Neural cell (in vitro differentiated cells): ENCODE measurements around the gene IRF3. TPM values are rescaled to one million over a fixed set of nuclear protein-coding genes. Genes with fewer than 3 reads are reported as not detected.

Experiments used
- H2AFZ ChIP-seq: fragments of 200-600, 300-800 bp; sonication (generic), shearing (Covaris generic); 2 replicates; pipeline ENCODE4 v1.6.0; 2014; ENCODE audit warnings: low read depth, mild to moderate bottlenecking, antibody characterized with exemption, low read length, moderate library complexity
- H3F3A ChIP-seq: fragments of 200-600 bp; shearing (Covaris generic); 2 replicates; pipeline ENCODE4 v1.6.1; 2016; ENCODE audit warnings: mild to moderate bottlenecking, moderate library complexity, mixed read lengths, antibody characterized with exemption, low read length; ENCODE audit not compliant: insufficient read depth, poor library complexity, severe bottlenecking
- H3K27ac ChIP-seq: fragments of 200-600, 300-800 bp; sonication (generic), shearing (Covaris generic); 2 replicates; pipeline ENCODE4 v1.5.1; 2014; ENCODE audit warnings: mild to moderate bottlenecking, low read length, moderate library complexity
- H3K27me3 ChIP-seq: fragments of 300-800, 200-600 bp; sonication (generic), shearing (Covaris generic); 2 replicates; pipeline ENCODE4 v1.6.0; 2014; ENCODE audit warnings: mild to moderate bottlenecking, low read depth, low read length, moderate library complexity; ENCODE audit not compliant: insufficient read depth
- H3K36me3 ChIP-seq: fragments of 300-800, 200-600 bp; sonication (generic), shearing (Covaris generic); 2 replicates; pipeline ENCODE4 v1.5.1; 2014; ENCODE audit warnings: mild to moderate bottlenecking, antibody characterized with exemption, low read length, moderate library complexity; ENCODE audit not compliant: insufficient read depth
- H3K4me2 ChIP-seq: fragments of 300-800, 200-600 bp; sonication (generic), shearing (Covaris generic); 2 replicates; pipeline ENCODE4 v1.6.0; 2014; ENCODE audit warnings: mild to moderate bottlenecking, low read length
- H3K4me3 ChIP-seq: fragments of 300-800, 200-600 bp; sonication (generic), shearing (Covaris generic); 2 replicates; pipeline ENCODE4 v1.5.1; 2014; ENCODE audit warnings: mild to moderate bottlenecking, low read length, moderate library complexity
- H3K79me2 ChIP-seq: fragments of 200-600 bp; shearing (Covaris generic); replicated peaks from 2 replicates; pipeline ENCODE4 v1.6.0; 2014; ENCODE audit warnings: mild to moderate bottlenecking, low read length, moderate library complexity; ENCODE audit not compliant: insufficient read depth
- H3K9ac ChIP-seq: fragments of 300-800, 200-600 bp; sonication (generic), shearing (Covaris generic); 2 replicates; pipeline ENCODE4 v1.6.1; 2016; ENCODE audit warnings: mild to moderate bottlenecking, low read length, mixed read lengths
- H3K9me2 ChIP-seq: fragments of 200-600 bp; shearing (Covaris generic); 2 replicates; pipeline ENCODE4 v1.6.1; 2016; ENCODE audit warnings: mild to moderate bottlenecking, low read length, mixed read lengths; ENCODE audit not compliant: insufficient read depth
- H3K9me3 ChIP-seq: fragments of 200-600, 300-800 bp; sonication (generic), shearing (Covaris generic); 2 replicates; pipeline ENCODE4 v1.6.1; 2016; ENCODE audit warnings: mild to moderate bottlenecking, mixed run types, low read length, moderate library complexity, mixed read lengths
- H4K20me1 ChIP-seq: fragments of 200-600 bp; shearing (Covaris generic); 2 replicates; pipeline ENCODE4 v1.6.1; 2016; ENCODE audit warnings: mild to moderate bottlenecking, mixed run types; ENCODE audit not compliant: insufficient read depth
- CTCF ChIP-seq: fragments of 450-650 bp; IDR thresholded peaks from 2 replicates; pipeline ENCODE4 v1.5.1; 2014; ENCODE audit warnings: antibody characterized with exemption, mild to moderate bottlenecking, moderate library complexity; ENCODE audit not compliant: poor library complexity, severe bottlenecking
- EP300 ChIP-seq: fragments of 450-650 bp; conservative IDR thresholded peaks from 2 replicates; pipeline ENCODE4 v1.6.1; 2014; ENCODE audit warnings: antibody characterized with exemption, mild to moderate bottlenecking, moderate library complexity; ENCODE audit not compliant: poor library complexity, severe bottlenecking
- EZH2 ChIP-seq: fragments of 200-600, 300-800 bp; shearing (Covaris generic), sonication (generic); IDR thresholded peaks from 2 replicates; pipeline ENCODE4 v1.6.1; 2014; ENCODE audit warnings: antibody characterized with exemption, low read length, borderline replicate concordance, mild to moderate bottlenecking; ENCODE audit not compliant: insufficient read depth, poor library complexity, severe bottlenecking
- MXI1 ChIP-seq: fragments of 450-650 bp; conservative IDR thresholded peaks from 2 replicates; pipeline ENCODE4 v1.6.1; 2014; ENCODE audit warnings: antibody characterized with exemption, mild to moderate bottlenecking; ENCODE audit not compliant: poor library complexity, severe bottlenecking
- POLR2AphosphoS5 ChIP-seq: IDR thresholded peaks from 2 replicates; pipeline ENCODE4 v1.6.1; 2012
- RAD21 ChIP-seq: fragments of 450-650 bp; conservative IDR thresholded peaks from 2 replicates; pipeline ENCODE4 v1.6.1; 2014; ENCODE audit warnings: antibody characterized with exemption, mild to moderate bottlenecking, moderate library complexity
- REST ChIP-seq: IDR thresholded peaks from 2 replicates; pipeline ENCODE4 v1.6.1; 2012; ENCODE audit warnings: borderline replicate concordance
- SMC3 ChIP-seq: fragments of 450-650 bp; conservative IDR thresholded peaks from 2 replicates; pipeline ENCODE4 v1.6.1; 2014; ENCODE audit warnings: antibody characterized with exemption, mild to moderate bottlenecking, moderate library complexity; ENCODE audit not compliant: poor library complexity
- TAF1 ChIP-seq: IDR thresholded peaks from 2 replicates; pipeline ENCODE4 v1.6.1; 2012; ENCODE audit warnings: low read depth
- polyA plus RNA-seq: library from polyadenylated mRNA; depleted of rRNA; stranded (reverse); fragments of >200 nt; gene quantifications from 2 replicates; pipeline ENCODE4 v1.2.3, GENCODE V29; 2014

IRF3 gene
- polyA plus RNA-seq, 1 donor from 2014 or later: 39.4 TPM

GRCh38 chr19:49682274-49682673 lies 16.6 kb upstream of the IRF3 start:
- no peaks in the 10 kb centered on the region for H3K9me3 ChIP-seq
- H3K4me2 ChIP-seq: no peak overlapping the region
- no peak overlapping the region for H3K27ac ChIP-seq
- H3K36me3 ChIP-seq: no peaks in the 10 kb centered on the region
- no peaks in the 10 kb centered on the region for H3K27me3 ChIP-seq
- no peak overlapping the region for H3K9ac ChIP-seq
- no peak overlapping the region for H3K4me3 ChIP-seq
- H3K79me2 ChIP-seq: peaks cover 35% of the 10 kb centered on the region
- H2AFZ ChIP-seq: no peak overlapping the region
- TF ChIP-seq REST (no peak), TAF1 (no peak), EZH2 (no peak), SMC3 (no peak), POLR2AphosphoS5 (no peak), RAD21 (no peak), CTCF (no peak), EP300 (no peak)
- H4K20me1 ChIP-seq: no peaks in the 10 kb centered on the region
- peaks cover 3% of the 10 kb centered on the region for H3F3A ChIP-seq
- H3K9me2 ChIP-seq: no peaks in the 10 kb centered on the region

DNA sequence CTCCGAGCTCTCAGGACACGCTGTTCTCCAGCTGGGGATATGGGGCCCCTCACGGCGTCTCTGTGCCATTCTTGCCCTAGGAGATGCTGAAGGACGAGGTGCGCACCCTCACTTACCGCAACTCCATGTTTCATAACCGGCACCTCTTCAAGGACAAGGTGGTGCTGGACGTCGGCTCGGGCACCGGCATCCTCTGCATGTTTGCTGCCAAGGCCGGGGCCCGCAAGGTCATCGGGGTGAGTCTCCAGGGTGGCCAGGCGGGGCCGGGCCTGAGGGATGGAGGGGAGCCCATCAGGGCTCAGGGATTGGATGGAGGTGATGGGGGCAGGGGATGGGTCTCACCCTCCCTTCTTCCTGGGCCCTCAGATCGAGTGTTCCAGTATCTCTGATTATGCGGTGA lies 16.2 kb upstream of the IRF3 start:
- Histone ChIP-seq H3K4me3 (no peak overlapping the region), H3K79me2 (peaks cover 35% of the 10 kb centered on the region), H3K27me3 (no peaks in the 10 kb centered on the region), H3K9me2 (no peaks in the 10 kb centered on the region), H2AFZ (no peak overlapping the region), H4K20me1 (no peaks in the 10 kb centered on the region), H3K9ac (no peak overlapping the region), H3K9me3 (no peaks in the 10 kb centered on the region), H3K36me3 (no peaks in the 10 kb centered on the region), H3K27ac (no peak overlapping the region), H3K4me2 (no peak overlapping the region), H3F3A (peaks cover 3% of the 10 kb centered on the region)
- TF ChIP-seq POLR2AphosphoS5 (no peak), MXI1 (no peak), SMC3 (no peak), REST (no peak), RAD21 (no peak), EZH2 (no peak), CTCF (no peak), TAF1 (no peak), EP300 (no peak)
